Central memory CD8-positive, alpha-beta T cell (primary cell): ENCODE results near the gene RAB7B.

Experiments used
- ATAC-seq: fragments of 150-1000 bp; cut with Tn5 transposase; replicated peaks from 2 replicates; pipeline ENCODE4 v1.10.0; 2022; ENCODE audit warnings: mild to moderate bottlenecking, moderate FRiP score, moderate number of reproducible peaks; ENCODE audit not compliant: poor library complexity, severe bottlenecking; ENCODE audit errors: extremely low read depth
- DNase-seq, 2 donors: peaks; one replicate each; pipeline ENCODE4 v3.0.0; 2021; ENCODE audit warnings: low spot score in 2 of 2
- H3K27ac Mint-ChIP-seq: one replicate; pipeline ENCODE4 v1.8.0; 2022; ENCODE audit warnings: low read depth, mild to moderate bottlenecking, moderate library complexity, mixed read lengths
- H3K27me3 Mint-ChIP-seq: one replicate; pipeline ENCODE4 v1.8.0; 2022; ENCODE audit warnings: mixed read lengths
- H3K36me3 Mint-ChIP-seq: one replicate; pipeline ENCODE4 v1.8.0; 2022; ENCODE audit warnings: mild to moderate bottlenecking, moderate library complexity, mixed read lengths; ENCODE audit not compliant: insufficient read depth
- H3K4me1 Mint-ChIP-seq: one replicate; pipeline ENCODE4 v1.8.0; 2022; ENCODE audit warnings: mixed read lengths
- H3K4me3 Mint-ChIP-seq: one replicate; pipeline ENCODE4 v1.8.0; 2022; ENCODE audit warnings: mild to moderate bottlenecking, moderate library complexity, mixed read lengths
- H3K9me3 Mint-ChIP-seq: one replicate; pipeline ENCODE4 v1.8.0; 2022; ENCODE audit warnings: mixed read lengths

Gene RAB7B

GRCh38 chr1:206036663-206037455, 33.7 kb upstream of the RAB7B start:
- H3K27ac Mint-ChIP-seq, result no peak overlapping the region
- peaks cover 1% of the 10 kb centered on the region for H3K36me3 Mint-ChIP-seq
- no peaks in the 10 kb centered on the region for H3K9me3 Mint-ChIP-seq
- DNase-seq (no peak), ATAC-seq (no peak)
- no peak overlapping the region for H3K4me3 Mint-ChIP-seq
- H3K27me3 Mint-ChIP-seq, result peaks cover 23% of the 10 kb centered on the region
- peaks cover 8% of the 10 kb centered on the region for H3K4me1 Mint-ChIP-seq

GRCh38 chr1:206035027-206035426, 31.8 kb upstream of the RAB7B start:
- H3K4me3 Mint-ChIP-seq, result peak overlapping the region; percentile 48
- H3K36me3 Mint-ChIP-seq, result peaks cover 1% of the 10 kb centered on the region
- peaks cover 8% of the 10 kb centered on the region for H3K4me1 Mint-ChIP-seq
- DNase-seq (no peak), ATAC-seq (no peak)
- no peaks in the 10 kb centered on the region for H3K9me3 Mint-ChIP-seq
- H3K27me3 Mint-ChIP-seq, result peaks cover 29% of the 10 kb centered on the region
- no peak overlapping the region for H3K27ac Mint-ChIP-seq

- Mint-ChIP-seq H3K4me3 (no peak overlapping the region), H3K4me1 (no peaks in the 10 kb centered on the region), H3K36me3 (peaks cover 1% of the 10 kb centered on the region), H3K27me3 (peaks cover 38% of the 10 kb centered on the region), H3K9me3 (no peaks in the 10 kb centered on the region), H3K27ac (no peak overlapping the region)
- no peak for ATAC-seq
- DNase-seq, result no peak
These were observed 29.4 kb upstream of the RAB7B start for GRCh38 chr1:206032380-206033140.

- Mint-ChIP-seq H3K9me3 (no peaks in the 10 kb centered on the region), H3K27ac (no peak overlapping the region), H3K4me3 (no peak overlapping the region), H3K4me1 (no peaks in the 10 kb centered on the region), H3K27me3 (peaks cover 41% of the 10 kb centered on the region), H3K36me3 (peaks cover 1% of the 10 kb centered on the region)
- DNase-seq, result peak; percentile 19 to 28
- ATAC-seq, result peak; percentile 43
These were observed 27.5 kb upstream of the RAB7B start for GRCh38 chr1:206030714-206031113.

GRCh38 chr1:206030191-206030590, 27.0 kb upstream of the RAB7B start:
- Mint-ChIP-seq H3K4me3 (no peak overlapping the region), H3K4me1 (no peaks in the 10 kb centered on the region), H3K27ac (no peak overlapping the region), H3K9me3 (no peaks in the 10 kb centered on the region), H3K27me3 (peaks cover 41% of the 10 kb centered on the region), H3K36me3 (peaks cover 1% of the 10 kb centered on the region)
- ATAC-seq (no peak), DNase-seq (no peak)

GRCh38 chr1:206029484-206029883, 26.3 kb upstream of the RAB7B start:
- no peak overlapping the region for H3K4me3 Mint-ChIP-seq

GRCh38 chr1:206025283-206025820, 22.2 kb upstream of the RAB7B start:
- Mint-ChIP-seq H3K4me3 (no peak overlapping the region), H3K27me3 (peaks cover 62% of the 10 kb centered on the region), H3K36me3 (no peaks in the 10 kb centered on the region), H3K4me1 (no peaks in the 10 kb centered on the region), H3K9me3 (no peaks in the 10 kb centered on the region), H3K27ac (no peak overlapping the region)
- no peak for ATAC-seq
- DNase-seq, result no peak

More at GRCh38 chr1:206029484-206029883, 26.3 kb upstream of the RAB7B start:
- Mint-ChIP-seq H3K9me3 (no peaks in the 10 kb centered on the region), H3K27ac (no peak overlapping the region), H3K36me3 (peaks cover 1% of the 10 kb centered on the region), H3K4me1 (no peaks in the 10 kb centered on the region), H3K27me3 (peaks cover 41% of the 10 kb centered on the region)
- DNase-seq (no peak), ATAC-seq (no peak)

- no peak for DNase-seq
- no peaks in the 10 kb centered on the region for H3K9me3 Mint-ChIP-seq
- no peak within 1 kb of the TSS for H3K4me3 Mint-ChIP-seq
- peaks cover 46% of the 10 kb centered on the region for H3K27me3 Mint-ChIP-seq
- H3K36me3 Mint-ChIP-seq, result no peaks in the 10 kb centered on the region
- no peak within 1 kb of the TSS for H3K27ac Mint-ChIP-seq
- no peaks in the 10 kb centered on the region for H3K4me1 Mint-ChIP-seq
- ATAC-seq, result no peak
These were observed 20.5 kb upstream of the RAB7B start, which contains the start of gene CTSE for GRCh38 chr1:206023695-206024094. TSS of gene CTSE (minus strand) at chr1:206023895. CDS start at chr1:206023791, 104 bp downstream.

- Mint-ChIP-seq H3K4me3 (no peak overlapping the region), H3K4me1 (no peaks in the 10 kb centered on the region), H3K36me3 (no peaks in the 10 kb centered on the region), H3K27ac (no peak overlapping the region), H3K27me3 (peaks cover 37% of the 10 kb centered on the region), H3K9me3 (no peaks in the 10 kb centered on the region)
- no peak for DNase-seq
- no peak for ATAC-seq
These were observed 19.6 kb upstream of the RAB7B start for GRCh38 chr1:206022766-206023165.

- no peak for DNase-seq
- Mint-ChIP-seq H3K9me3 (no peaks in the 10 kb centered on the region), H3K36me3 (no peaks in the 10 kb centered on the region), H3K4me1 (no peaks in the 10 kb centered on the region), H3K27me3 (peaks cover 31% of the 10 kb centered on the region), H3K27ac (no peak overlapping the region), H3K4me3 (no peak overlapping the region)
- ATAC-seq, result no peak
These were observed 18.6 kb upstream of the RAB7B start for GRCh38 chr1:206021626-206022365.

GRCh38 chr1:206021008-206021625, 17.9 kb upstream of the RAB7B start:
- Mint-ChIP-seq H3K36me3 (no peaks in the 10 kb centered on the region), H3K27ac (no peak overlapping the region), H3K9me3 (no peaks in the 10 kb centered on the region), H3K4me3 (no peak overlapping the region), H3K27me3 (peaks cover 31% of the 10 kb centered on the region), H3K4me1 (no peaks in the 10 kb centered on the region)
- ATAC-seq (no peak), DNase-seq (no peak)

GRCh38 chr1:206020393-206021007, 17.3 kb upstream of the RAB7B start:
- DNase-seq (no peak), ATAC-seq (no peak)
- Mint-ChIP-seq H3K36me3 (no peaks in the 10 kb centered on the region), H3K9me3 (no peaks in the 10 kb centered on the region), H3K27ac (no peak overlapping the region), H3K27me3 (peaks cover 31% of the 10 kb centered on the region), H3K4me3 (no peak overlapping the region), H3K4me1 (no peaks in the 10 kb centered on the region)
